HG03175 (cell line): ENCODE results near the gene TMEM220.

Source experiments
- ATAC-seq: cut with Tn5 transposase; IDR thresholded peaks from one replicate; pipeline ENCODE4 v1.9.1; 2021; ENCODE audit warnings: mild to moderate bottlenecking, moderate library complexity; ENCODE audit not compliant: unreplicated experiment

TMEM220 gene

DNA sequence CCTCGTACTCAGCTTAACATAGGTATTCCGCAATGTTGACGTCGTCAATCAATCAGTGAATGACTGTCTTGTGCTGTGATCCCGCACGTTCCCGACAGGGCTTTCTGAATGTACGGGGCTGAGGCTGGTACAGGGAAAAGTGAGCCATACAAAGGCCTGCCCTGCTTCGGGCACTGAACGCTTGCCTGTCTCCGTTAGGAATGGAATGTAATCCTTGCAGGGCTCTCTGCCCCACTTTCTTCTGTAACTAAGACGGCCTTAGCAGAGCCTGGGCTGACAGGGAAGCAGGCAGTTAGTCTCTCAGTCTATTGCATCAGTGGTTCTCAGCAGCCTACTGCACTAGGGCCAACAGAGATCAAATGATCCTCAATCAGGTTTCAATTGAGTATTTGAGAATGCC, 56.5 kb downstream of the TMEM220 start:
- ATAC-seq, result no peak

DNA sequence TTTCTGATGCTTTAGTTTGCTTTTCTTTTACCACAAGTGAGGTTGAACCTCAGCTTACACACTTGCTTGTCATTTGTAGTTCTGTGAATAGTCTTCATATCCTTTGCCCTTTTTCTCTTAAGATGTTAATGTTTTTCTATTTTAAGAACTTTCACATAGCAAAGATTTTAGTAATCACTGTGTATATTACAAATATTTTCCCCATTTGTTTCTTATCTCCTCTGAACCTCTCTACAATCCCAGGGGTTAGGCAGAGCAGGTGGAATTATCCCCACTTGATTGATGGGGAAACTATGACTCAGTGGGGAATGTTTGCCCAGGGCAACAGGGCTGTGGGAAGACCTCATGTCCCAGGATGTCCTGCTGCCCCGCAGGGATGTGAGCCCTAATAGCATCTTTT, 61.0 kb downstream of the TMEM220 start:
- ATAC-seq, result no peak

DNA sequence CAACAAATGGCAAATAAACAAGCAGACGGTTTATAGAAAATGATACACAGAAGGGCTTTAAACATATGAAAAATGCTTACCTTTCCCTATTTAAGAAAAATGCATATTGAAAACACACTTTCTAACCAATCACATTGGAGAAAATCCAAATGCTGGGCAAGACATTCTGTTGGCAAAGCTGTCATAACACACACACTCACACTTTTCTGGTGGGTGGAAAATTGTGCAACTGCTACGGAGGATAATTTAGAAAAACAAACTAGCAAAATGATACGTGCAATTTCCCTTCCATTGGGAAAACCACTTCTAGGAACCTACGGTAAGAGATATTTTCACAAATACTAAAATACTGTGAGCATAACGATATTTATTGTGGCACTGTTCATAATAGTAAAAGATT, 62.9 kb downstream of the TMEM220 start:
- ATAC-seq, result no peak

DNA sequence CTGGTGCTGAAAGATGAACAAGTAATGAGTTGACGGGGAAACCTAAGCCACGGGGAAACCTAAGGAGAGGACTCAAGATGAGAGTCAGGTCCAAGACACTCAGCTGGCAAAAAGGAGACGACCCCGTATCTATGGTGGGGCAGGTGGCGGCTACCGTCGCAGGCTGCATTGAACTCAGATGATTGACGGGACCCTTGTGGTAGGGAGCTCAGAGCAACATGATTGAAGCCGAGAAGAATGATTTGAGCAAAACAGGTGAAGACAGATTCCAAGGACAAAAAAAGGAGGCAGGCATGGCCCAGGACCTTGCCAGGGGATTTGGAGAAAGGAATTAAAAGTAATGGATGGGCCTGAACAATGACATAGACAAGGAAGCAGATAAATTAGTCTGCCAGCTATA, 65.3 kb downstream of the TMEM220 start:
- no peak for ATAC-seq
